Measurements from ENCODE around the gene VPS8.

DNA sequence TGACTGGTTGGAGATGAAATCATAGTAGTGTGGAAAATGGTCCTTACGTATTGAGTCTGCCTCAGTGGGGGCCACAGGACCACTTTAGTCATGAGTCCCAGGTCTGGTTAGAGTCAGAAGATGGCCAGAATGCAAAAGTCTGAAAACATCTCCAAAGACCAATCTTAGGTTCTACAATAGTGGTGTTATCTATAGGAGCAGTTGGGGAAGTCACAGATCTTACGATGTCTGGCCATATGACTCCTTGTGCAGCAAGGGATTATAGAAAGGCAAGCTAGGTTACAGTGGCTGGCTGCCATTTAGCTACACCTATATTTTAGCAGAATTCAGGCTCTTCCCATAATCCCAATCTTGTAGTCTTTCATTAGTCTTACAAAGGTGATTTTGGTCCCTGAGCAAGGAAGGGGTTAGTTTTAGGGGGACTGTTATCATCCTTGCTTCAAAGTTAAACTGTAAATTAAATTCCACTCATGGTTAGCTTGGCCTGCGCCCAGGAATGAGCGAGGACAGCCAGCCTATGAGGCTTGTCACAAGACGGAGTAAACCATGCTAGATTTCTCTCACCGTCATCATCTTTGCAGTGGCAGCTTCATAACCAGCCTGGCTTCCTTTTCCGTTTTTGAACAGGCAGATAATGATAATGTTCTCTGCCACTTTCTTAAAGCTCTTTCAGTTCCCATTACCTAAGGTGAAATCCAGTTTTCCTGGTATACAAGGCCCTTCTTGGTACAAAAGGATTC, 134.1 kb downstream of the VPS8 start:
- no peak for TF ChIP-seq CBX8 (IDR thresholded peaks at IDR 0.05)
- TF ChIP-seq, protein P1, sequence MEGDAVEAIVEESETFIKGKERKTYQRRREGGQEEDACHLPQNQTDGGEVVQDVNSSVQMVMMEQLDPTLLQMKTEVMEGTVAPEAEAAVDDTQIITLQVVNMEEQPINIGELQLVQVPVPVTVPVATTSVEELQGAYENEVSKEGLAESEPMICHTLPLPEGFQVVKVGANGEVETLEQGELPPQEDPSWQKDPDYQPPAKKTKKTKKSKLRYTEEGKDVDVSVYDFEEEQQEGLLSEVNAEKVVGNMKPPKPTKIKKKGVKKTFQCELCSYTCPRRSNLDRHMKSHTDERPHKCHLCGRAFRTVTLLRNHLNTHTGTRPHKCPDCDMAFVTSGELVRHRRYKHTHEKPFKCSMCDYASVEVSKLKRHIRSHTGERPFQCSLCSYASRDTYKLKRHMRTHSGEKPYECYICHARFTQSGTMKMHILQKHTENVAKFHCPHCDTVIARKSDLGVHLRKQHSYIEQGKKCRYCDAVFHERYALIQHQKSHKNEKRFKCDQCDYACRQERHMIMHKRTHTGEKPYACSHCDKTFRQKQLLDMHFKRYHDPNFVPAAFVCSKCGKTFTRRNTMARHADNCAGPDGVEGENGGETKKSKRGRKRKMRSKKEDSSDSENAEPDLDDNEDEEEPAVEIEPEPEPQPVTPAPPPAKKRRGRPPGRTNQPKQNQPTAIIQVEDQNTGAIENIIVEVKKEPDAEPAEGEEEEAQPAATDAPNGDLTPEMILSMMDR (IDR thresholded peaks at IDR 0.05) = no peak

Measured in A549 (cell line).